C1 segment of cervical spinal cord (tissue), 14 donors: ENCODE data around the gene SPSB2.

Experiments used
- DNase-seq, 14 donors: peaks; one replicate each; lab custom pipeline; 2025; lab: John Stamatoyannopoulos, UW

Gene SPSB2

GRCh38 chr12:6851921-6852650 lies 21.0 kb downstream of the SPSB2 start, which contains the start of gene USP5:
USP5 (plus strand) TSS chr12:6852150; CDS start chr12:6852180, 30 bp downstream.
- DNase-seq, result peak; percentile 98 to 100 (median 100)

- peak in 13 of 14 donors; percentile 47 to 94 (median 87) for DNase-seq
Observed at GRCh38 chr12:6851153-6851920, 21.8 kb downstream of the SPSB2 start, which contains the start of gene CDCA3. CDCA3 (minus strand) TSS chr12:6851286; CDS start chr12:6850952, 334 bp downstream.

- DNase-seq, result peak in 1 of 14 donors; percentile 51
Observed at GRCh38 chr12:6850796-6851152, 22.3 kb downstream of the SPSB2 start.

- no peak for DNase-seq
Observed at GRCh38 chr12:6849976-6850560, 23.0 kb downstream of the SPSB2 start.

GRCh38 chr12:6849427-6849826 lies 23.7 kb downstream of the SPSB2 start:
- no peak for DNase-seq

GRCh38 chr12:6847676-6848075 lies 25.4 kb downstream of the SPSB2 start:
- no peak for DNase-seq

- DNase-seq, result no peak
Observed at GRCh38 chr12:6846316-6846869, 26.7 kb downstream of the SPSB2 start.

GRCh38 chr12:6845395-6845794 lies 27.7 kb downstream of the SPSB2 start:
- DNase-seq, result no peak

GRCh38 chr12:6843118-6843902 lies 29.8 kb downstream of the SPSB2 start:
- no peak for DNase-seq

GRCh38 chr12:6842075-6842474 lies 31.0 kb downstream of the SPSB2 start:
- no peak for DNase-seq

- DNase-seq, result no peak
Observed at GRCh38 chr12:6840761-6841515, 32.2 kb downstream of the SPSB2 start, which contains the start of gene GNB3. GNB3 (plus strand) TSS chr12:6840925; CDS start chr12:6841288, 363 bp downstream.

GRCh38 chr12:6840330-6840729 lies 32.8 kb downstream of the SPSB2 start:
- no peak for DNase-seq

- DNase-seq, result peak in 1 of 14 donors; percentile 64
Observed at GRCh38 chr12:6839482-6840201, 33.5 kb downstream of the SPSB2 start.

GRCh38 chr12:6838854-6839253 lies 34.2 kb downstream of the SPSB2 start:
- DNase-seq, result no peak

GRCh38 chr12:6837370-6838060 lies 35.6 kb downstream of the SPSB2 start:
- DNase-seq, result no peak

- DNase-seq, result no peak
Observed at GRCh38 chr12:6836851-6837250, 36.3 kb downstream of the SPSB2 start.

- no peak for DNase-seq
Observed at GRCh38 chr12:6834873-6835272, 38.2 kb downstream of the SPSB2 start.

- no peak for DNase-seq
Observed at GRCh38 chr12:6834254-6834653, 38.8 kb downstream of the SPSB2 start.
